Neural cell (in vitro differentiated cells): Measurements from ENCODE around the gene BMP7.
A peak's percentile ranks its signal among the peaks of the same experiment; 100 is the strongest.

Experiments used
- EP300 ChIP-seq: fragments of 450-650 bp; conservative IDR thresholded peaks from 2 replicates; pipeline ENCODE4 v1.6.1; 2014; ENCODE audit warnings: antibody characterized with exemption, mild to moderate bottlenecking, moderate library complexity; ENCODE audit not compliant: poor library complexity, severe bottlenecking
- EZH2 ChIP-seq: fragments of 200-600, 300-800 bp; shearing (Covaris generic), sonication (generic); IDR thresholded peaks from 2 replicates; pipeline ENCODE4 v1.6.1; 2014; ENCODE audit warnings: antibody characterized with exemption, low read length, borderline replicate concordance, mild to moderate bottlenecking; ENCODE audit not compliant: insufficient read depth, poor library complexity, severe bottlenecking
- MXI1 ChIP-seq: fragments of 450-650 bp; conservative IDR thresholded peaks from 2 replicates; pipeline ENCODE4 v1.6.1; 2014; ENCODE audit warnings: antibody characterized with exemption, mild to moderate bottlenecking; ENCODE audit not compliant: poor library complexity, severe bottlenecking
- POLR2AphosphoS5 ChIP-seq: IDR thresholded peaks from 2 replicates; pipeline ENCODE4 v1.6.1; 2012
- RAD21 ChIP-seq: fragments of 450-650 bp; conservative IDR thresholded peaks from 2 replicates; pipeline ENCODE4 v1.6.1; 2014; ENCODE audit warnings: antibody characterized with exemption, mild to moderate bottlenecking, moderate library complexity
- TAF1 ChIP-seq: IDR thresholded peaks from 2 replicates; pipeline ENCODE4 v1.6.1; 2012; ENCODE audit warnings: low read depth
- TF ChIP-seq, protein P1 (sequence below): fragments of 450-650 bp; IDR thresholded peaks from 2 replicates; pipeline ENCODE4 v1.5.1; 2014; ENCODE audit warnings: antibody characterized with exemption, mild to moderate bottlenecking, moderate library complexity; ENCODE audit not compliant: poor library complexity, severe bottlenecking

DNA sequence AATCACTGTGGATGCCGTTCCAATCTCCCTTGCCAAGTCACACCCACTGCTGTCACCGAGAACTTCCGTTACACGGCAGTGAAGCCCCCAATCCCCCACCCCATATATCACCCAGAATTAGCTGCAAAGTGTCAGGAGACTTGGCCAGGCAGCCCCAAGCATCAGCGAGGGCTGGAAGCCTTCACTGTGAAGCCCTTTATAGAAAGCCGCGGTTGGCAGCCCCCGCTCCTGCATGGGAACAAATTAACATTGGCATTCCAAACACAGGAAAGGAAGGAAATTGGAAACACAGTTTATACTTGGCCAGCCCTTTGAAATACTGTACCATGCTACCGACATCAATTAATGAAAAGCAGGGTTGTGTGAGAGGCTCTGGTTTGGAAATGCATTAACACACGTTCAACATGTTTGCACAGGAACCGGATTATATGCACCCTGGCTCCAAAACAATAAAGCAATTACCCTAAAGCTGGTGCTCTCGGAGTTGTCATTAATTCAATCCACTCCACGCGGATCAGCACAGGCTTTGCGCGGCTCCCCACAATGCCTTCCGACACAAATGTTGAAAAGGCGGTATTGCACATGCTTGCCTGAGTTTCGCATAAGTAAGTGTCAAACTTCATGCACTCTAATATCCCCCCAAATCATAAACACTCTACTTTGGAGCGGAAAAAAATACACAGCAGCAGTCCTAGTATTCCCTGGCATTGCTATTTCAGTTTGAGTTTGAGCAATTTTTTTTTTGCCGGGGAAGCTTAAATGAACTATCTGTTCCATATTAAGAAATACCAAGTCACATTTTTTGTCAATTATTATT is 7.1 kb downstream of the BMP7 start:
- TF ChIP-seq, protein P1, sequence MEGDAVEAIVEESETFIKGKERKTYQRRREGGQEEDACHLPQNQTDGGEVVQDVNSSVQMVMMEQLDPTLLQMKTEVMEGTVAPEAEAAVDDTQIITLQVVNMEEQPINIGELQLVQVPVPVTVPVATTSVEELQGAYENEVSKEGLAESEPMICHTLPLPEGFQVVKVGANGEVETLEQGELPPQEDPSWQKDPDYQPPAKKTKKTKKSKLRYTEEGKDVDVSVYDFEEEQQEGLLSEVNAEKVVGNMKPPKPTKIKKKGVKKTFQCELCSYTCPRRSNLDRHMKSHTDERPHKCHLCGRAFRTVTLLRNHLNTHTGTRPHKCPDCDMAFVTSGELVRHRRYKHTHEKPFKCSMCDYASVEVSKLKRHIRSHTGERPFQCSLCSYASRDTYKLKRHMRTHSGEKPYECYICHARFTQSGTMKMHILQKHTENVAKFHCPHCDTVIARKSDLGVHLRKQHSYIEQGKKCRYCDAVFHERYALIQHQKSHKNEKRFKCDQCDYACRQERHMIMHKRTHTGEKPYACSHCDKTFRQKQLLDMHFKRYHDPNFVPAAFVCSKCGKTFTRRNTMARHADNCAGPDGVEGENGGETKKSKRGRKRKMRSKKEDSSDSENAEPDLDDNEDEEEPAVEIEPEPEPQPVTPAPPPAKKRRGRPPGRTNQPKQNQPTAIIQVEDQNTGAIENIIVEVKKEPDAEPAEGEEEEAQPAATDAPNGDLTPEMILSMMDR = no peak
- TF ChIP-seq RAD21 (no peak), EP300 (no peak), TAF1 (no peak), POLR2AphosphoS5 (no peak), EZH2 (no peak), MXI1 (peak; percentile 21)
